GM11168 (cell line): ENCODE measurements around the gene HYPK.
"Not testable (repeated sequence)": the region's sequence is repeated elsewhere in the genome, so short reads cannot be mapped to it uniquely, and the experiment has no call there.

Experiments used
- in situ Hi-C: fragments of 300-500 bp; cut with MboI; formaldehyde crosslinking; loops from one replicate; pipeline ENCODE4 v1.12.0; 2022; ENCODE audit warnings: low sequenced_read_pairs; ENCODE audit not compliant: unreplicated experiment

Gene HYPK

DNA sequence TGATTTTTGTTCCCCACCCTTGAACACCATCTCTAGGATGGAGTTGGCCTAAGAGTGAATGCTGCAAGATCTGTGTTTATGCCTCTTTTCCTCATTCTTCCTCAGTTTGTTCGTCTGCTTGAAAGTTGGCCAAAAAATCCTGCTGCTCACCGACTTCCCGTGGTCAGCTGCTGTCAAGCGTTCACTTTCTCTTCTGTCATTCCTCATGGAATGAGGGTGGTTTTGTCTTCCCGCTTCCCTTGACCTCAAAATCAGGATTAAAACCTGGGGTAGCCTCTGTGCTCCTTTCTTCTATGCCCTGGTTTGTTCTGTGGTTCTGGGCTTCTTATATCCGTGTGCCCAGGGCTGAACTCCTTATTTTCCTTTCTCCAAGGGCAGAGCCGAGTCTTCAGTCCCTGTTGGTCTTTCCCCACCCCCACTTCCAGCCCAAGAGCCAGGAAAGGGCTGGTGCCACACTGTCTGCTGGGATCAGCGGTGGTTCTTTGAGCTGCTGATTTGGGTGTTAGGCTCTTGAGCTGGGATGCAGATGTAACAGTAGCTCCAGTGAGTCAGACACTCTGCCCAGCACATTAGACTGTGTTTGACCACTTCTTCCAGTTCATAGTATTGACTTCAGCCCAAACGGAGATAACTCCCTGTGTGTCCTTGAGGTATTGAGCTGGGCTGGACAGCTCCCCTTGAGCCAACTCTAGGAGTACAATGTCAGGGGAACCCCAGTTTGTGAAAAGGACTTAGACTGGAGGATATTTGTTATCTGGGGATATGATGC, 5.9 kb upstream of the HYPK start:
- in situ Hi-C loops, result no loop called here

GRCh38 chr15:43795197-43795596, 5.2 kb upstream of the HYPK start:
- in situ Hi-C loops, result no loop called here

GRCh38 chr15:43795997-43796396, 4.4 kb upstream of the HYPK start:
- in situ Hi-C loops, result no loop called here

DNA sequence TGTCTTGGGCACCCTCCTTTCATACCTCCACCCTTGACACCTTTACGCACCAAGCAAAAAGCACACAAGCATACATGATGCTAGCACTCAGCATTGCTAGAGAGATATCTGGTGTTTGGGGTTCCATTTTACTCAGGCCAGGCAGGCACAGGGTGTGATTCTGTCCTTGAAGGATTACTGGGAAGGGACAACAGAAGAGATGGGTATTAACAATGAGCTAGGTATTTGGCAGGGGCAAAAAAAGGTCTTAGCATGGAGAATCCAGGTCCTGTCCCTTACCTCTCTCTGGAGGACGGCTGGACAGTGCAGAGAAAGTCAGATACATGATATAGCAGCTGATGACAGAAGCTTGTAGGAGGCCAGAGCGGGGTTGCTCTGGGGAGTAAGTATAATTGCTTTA, 3.8 kb upstream of the HYPK start:
- in situ Hi-C loops, result no loop called here

GRCh38 chr15:43799209-43799944, 1.0 kb upstream of the HYPK start:
- in situ Hi-C loops, result no loop called here

DNA sequence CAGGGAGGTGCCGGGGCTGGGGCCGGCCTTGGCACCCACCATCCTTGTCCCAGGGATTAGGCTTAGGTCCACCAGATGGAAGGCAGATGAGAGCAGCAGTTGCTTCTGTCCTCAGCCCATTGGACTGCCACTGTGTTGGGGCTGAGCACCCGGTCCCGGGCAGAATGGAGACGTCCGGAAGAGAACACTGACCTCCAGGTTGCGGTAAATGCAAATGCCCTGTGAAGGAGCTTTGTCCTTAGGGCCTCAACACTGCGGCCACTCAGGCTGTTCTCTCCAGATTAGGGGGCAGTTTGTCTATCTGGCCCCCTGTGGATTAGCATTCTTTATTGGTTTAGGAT, 484 bp upstream of the HYPK start, which contains the start of gene SERINC4:
TSS of gene SERINC4 (minus strand) at position 276 of the 341 bp plus-strand sequence. CDS start at position 42, 234 bp downstream.
- in situ Hi-C loops, result no loop called here

DNA sequence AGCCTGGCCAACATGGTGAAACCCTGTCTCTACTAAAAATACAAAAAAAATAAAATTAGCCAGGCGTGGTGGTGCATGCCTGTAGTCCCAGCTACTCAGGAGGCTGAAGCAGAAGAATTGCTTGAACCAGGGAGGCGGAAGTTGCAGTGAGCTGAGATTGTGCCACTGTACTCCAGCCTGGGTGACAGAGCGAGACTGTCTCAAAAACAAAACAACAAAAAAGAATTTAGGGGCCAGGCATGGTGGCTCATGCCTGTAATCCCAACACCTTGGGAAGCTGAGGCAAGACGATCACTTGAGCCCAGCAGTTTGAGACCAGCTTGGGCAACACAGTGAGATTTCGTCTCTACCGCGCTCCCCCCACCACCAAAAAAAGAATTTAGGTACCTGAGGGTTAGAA, 2.3 kb downstream of the HYPK start:
- in situ Hi-C loops, result not testable (repeated sequence)

GRCh38 chr15:43808435-43808950, 8.1 kb downstream of the HYPK start:
- in situ Hi-C loops, result no loop called here

GRCh38 chr15:43808960-43809678, 8.7 kb downstream of the HYPK start:
- in situ Hi-C loops, result no loop called here

- in situ Hi-C loops, result not testable (repeated sequence)
These were observed 14.7 kb downstream of the HYPK start for GRCh38 chr15:43815064-43815463.

DNA sequence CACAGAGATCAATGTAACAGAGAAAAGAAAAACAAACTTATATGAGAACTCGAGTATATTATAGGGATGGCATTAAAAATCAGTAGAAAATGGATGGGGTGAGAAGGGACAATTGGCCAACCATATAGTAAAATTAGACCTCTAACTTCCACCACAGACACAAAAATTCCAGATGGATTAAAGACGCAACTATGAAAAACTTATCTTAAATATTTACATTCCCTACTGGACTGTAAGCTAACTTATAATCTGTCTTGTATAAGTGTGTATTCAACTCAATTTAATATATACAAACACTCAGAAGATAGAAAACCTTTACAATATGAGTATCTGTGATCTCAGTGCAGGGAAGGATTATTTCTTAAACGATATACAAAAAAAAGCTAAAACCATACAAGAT, 21.1 kb downstream of the HYPK start:
- in situ Hi-C loops, result no loop called here

- in situ Hi-C loops, result no loop called here
These were observed 24.2 kb downstream of the HYPK start, which contains the start of gene MFAP1 for GRCh38 chr15:43824302-43825246. MFAP1 (minus strand) TSS chr15:43824690; CDS start chr15:43824569, 121 bp downstream.

DNA sequence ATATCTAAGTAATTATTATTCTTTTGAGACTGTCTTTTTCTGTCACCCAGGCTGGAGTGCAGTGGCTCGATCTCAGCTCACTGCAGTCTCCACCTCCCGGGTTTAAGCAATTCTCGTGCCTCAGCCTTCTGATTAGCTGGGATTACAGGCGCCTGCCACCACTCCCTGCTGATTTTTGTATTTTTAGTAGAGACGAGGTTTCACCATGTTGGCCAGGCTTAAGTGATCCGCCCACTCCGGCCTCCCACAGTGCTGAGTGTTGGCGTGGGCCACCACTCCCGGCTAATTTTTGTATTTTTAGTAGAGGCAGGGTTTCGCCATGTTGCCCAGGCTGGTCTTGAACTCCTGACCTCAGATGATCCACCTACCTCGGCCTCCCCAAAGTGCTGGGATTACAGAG, 24.9 kb downstream of the HYPK start:
- in situ Hi-C loops, result not testable (repeated sequence)

DNA sequence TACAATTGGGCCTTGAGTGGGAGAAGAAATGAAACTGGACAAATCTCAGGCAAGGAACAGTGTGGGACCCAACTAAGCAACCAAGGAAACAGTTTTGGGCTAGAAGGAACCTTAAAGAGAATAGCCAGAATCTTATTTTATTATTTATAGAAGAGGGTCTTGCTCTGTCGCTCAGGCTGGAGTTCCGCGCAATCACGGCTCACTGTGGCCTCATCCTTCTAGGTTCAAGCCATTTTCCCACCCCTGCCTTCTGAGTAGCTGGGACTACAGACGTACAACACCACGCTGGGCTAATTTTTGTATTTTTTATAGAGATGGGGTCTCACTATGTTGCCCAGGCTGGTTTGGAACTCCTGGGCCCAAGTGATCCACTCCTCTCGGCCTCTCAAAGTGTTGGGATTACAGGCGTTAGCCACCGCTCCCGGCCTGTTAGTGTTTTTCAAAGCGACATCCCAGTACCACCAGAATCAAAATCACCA, 25.7 kb downstream of the HYPK start:
- in situ Hi-C loops, result no loop called here

DNA sequence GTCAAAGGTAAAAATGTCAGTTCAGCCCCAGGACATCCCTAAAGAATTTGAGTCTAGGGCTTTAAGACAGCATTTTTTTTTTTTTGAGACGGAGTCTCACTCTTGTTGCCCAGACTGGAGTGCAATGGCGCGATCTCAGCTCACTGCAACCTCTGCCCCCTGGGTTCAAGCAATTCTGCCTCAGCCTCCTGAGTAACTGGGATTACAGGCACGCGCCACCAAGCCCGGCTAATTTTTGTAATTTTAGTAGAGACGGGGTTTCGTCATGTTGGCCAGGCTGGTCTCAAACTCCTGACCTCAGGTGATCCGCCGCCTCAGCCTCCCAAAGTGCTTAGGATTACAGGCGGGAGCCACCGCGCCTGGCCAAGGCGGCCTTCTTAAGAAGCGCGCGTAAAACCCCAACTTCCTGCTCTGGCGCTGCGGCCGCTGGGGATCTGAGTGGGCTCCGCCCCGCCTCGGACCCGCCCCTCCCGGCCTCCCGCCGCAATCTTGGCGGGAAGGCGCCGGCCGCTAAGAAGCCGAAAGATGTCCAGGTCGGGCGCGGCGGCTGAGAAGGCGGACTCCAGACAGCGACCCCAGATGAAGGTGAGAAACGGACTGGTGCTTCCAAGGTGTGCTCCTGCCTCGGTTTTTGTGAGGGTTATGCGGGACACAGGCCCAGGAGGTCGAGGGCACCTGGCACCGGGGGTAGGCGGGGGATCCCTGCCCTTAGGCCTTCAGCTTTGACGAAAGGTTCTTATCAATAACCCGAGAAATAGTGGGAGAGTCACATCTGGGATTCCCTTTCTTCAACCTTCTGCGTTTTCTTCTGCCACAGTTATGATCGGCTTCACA, 26.3 kb downstream of the HYPK start, which contains the start of gene WDR76:
TSS of gene WDR76 (plus strand) at position 495 of the 834 bp plus-strand sequence. CDS start at position 526, 31 bp downstream.
- in situ Hi-C loops, result no loop called here

DNA sequence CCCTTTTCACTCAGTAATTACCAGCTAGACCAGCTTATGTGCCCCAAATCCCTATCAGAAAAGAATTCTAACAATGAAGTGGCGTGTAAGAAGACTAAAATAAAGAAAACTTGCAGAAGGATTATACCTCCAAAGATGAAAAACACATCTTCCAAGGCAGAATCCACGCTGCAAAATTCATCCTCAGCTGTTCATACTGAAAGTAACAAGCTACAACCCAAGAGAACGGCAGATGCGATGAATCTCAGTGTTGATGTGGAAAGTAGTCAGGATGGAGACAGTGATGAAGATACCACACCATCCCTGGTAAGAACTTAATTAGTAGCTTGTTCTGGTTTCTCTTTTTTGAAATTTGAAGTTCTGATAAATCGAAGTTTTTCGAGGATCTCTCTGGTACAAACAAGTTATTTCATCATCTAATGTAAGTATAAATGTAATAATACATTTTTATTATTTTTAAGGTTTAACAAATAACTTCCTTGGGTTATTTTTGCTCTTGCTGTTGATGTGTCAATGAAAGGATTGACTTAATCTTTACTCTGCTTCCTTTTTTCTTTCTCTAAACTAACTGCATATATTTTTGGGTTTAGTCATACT, 27.8 kb downstream of the HYPK start:
- in situ Hi-C loops, result no loop called here

- in situ Hi-C loops, result not testable (repeated sequence)
These were observed 29.6 kb downstream of the HYPK start for GRCh38 chr15:43829951-43830540.
